Activated naive CD4-positive, alpha-beta T cell (primary cell): Measurements from ENCODE around the gene IL1RAP.

Experiments used
- DNase-seq, 4 experiments: peaks; one replicate each; lab custom pipeline; 2025; lab: John Stamatoyannopoulos, UW

The IL1RAP gene

GRCh38 chr3:190541560-190541959, 27.7 kb downstream of the IL1RAP start:
- DNase-seq, result no peak

GRCh38 chr3:190542846-190543245, 29.0 kb downstream of the IL1RAP start:
- DNase-seq, result no peak

GRCh38 chr3:190543671-190544070, 29.8 kb downstream of the IL1RAP start:
- DNase-seq, result no peak

- no peak for DNase-seq
Observed at GRCh38 chr3:190545191-190545590, 31.3 kb downstream of the IL1RAP start.

GRCh38 chr3:190546881-190547510, 33.1 kb downstream of the IL1RAP start:
- no peak for DNase-seq

- DNase-seq, result no peak
Observed at GRCh38 chr3:190548031-190548656, 34.3 kb downstream of the IL1RAP start.

- no peak for DNase-seq
Observed at GRCh38 chr3:190552021-190552420, 38.1 kb downstream of the IL1RAP start.

- no peak for DNase-seq
Observed at GRCh38 chr3:190552969-190553759, 39.3 kb downstream of the IL1RAP start.

- DNase-seq, result no peak
Observed at GRCh38 chr3:190554197-190554596, 40.3 kb downstream of the IL1RAP start.

- DNase-seq, result no peak
Observed at GRCh38 chr3:190556351-190556750, 42.5 kb downstream of the IL1RAP start.

GRCh38 chr3:190557296-190557695, 43.4 kb downstream of the IL1RAP start:
- DNase-seq, result no peak

GRCh38 chr3:190558316-190558715, 44.4 kb downstream of the IL1RAP start:
- no peak for DNase-seq

- no peak for DNase-seq
Observed at GRCh38 chr3:190558796-190559195, 44.9 kb downstream of the IL1RAP start.

- DNase-seq, result no peak
Observed at GRCh38 chr3:190560013-190560895, 46.4 kb downstream of the IL1RAP start.

GRCh38 chr3:190562866-190563510, 49.1 kb downstream of the IL1RAP start:
- DNase-seq, result no peak

- DNase-seq, result no peak
Observed at GRCh38 chr3:190564175-190564574, 50.3 kb downstream of the IL1RAP start.

- no peak for DNase-seq
Observed at GRCh38 chr3:190566043-190566933, 52.4 kb downstream of the IL1RAP start.

- no peak for DNase-seq
Observed at GRCh38 chr3:190568036-190568435, 54.2 kb downstream of the IL1RAP start.

GRCh38 chr3:190574473-190574872, 60.6 kb downstream of the IL1RAP start:
- no peak for DNase-seq

- DNase-seq, result no peak
Observed at GRCh38 chr3:190575437-190576185, 61.7 kb downstream of the IL1RAP start.
